HEK293 (cell line): ENCODE measurements around the gene PLEKHG4B.
"Not testable (repeated sequence)": the region's sequence is repeated elsewhere in the genome, so short reads cannot be mapped to it uniquely, and the experiment has no call there.

Experiments used
- CTCF ChIA-PET: fragments of 350-600 bp; formaldehyde crosslinking; extraction: SDS; loops from one replicate; lab custom pipeline; 2021; ENCODE audit warnings: antibody characterized with exemption; lab: Yijun Ruan, JAX
- POLR2A ChIA-PET: fragments of 300-600 bp; formaldehyde crosslinking; extraction: SDS; loops from one replicate; lab custom pipeline; 2020; ENCODE audit warnings: antibody characterized with exemption, inconsistent platforms; lab: Yijun Ruan, JAX
- H3K27ac ChIP-seq: fragments of 200-500 bp; sonication (Bioruptor generic); 2 replicates; pipeline ENCODE4 v1.5.1; 2014; ENCODE audit warnings: low read depth, low read length, control low read depth, inconsistent platforms; ENCODE audit errors: extremely low read depth
- H3K36me3 ChIP-seq, 2 experiments: fragments of 200-500 bp in 1 of 2; sonication (Bioruptor generic) in 1 of 2; 1 replicate in 1 of 2; 2 replicates in 1 of 2; pipeline ENCODE4 v1.5.1; 2014 to 2017; ENCODE audit warnings: inconsistent platforms in 2 of 2, low read length in 2 of 2; ENCODE audit not compliant: control insufficient read depth in 2 of 2, insufficient read depth in 1 of 2
- H3K4me1 ChIP-seq: fragments of 200-500 bp; sonication (Bioruptor generic); 2 replicates; pipeline ENCODE4 v1.5.1; 2014; ENCODE audit warnings: mild to moderate bottlenecking, low read length, inconsistent platforms; ENCODE audit not compliant: control insufficient read depth, insufficient read depth
- H3K4me3 ChIP-seq: 2 replicates; pipeline ENCODE4 v1.5.1; 2011; ENCODE audit warnings: low read depth, mild to moderate bottlenecking, control low read depth, low read length, moderate library complexity
- H3K9me3 ChIP-seq: fragments of 200-500 bp; sonication (Bioruptor generic); 2 replicates; pipeline ENCODE4 v1.5.1; 2014; ENCODE audit warnings: low read depth, low read length, inconsistent platforms; ENCODE audit not compliant: control insufficient read depth, insufficient read depth
- ZNF140 ChIP-seq: fragments of 450-650 bp; formaldehyde crosslinking; IDR thresholded peaks from 2 replicates; pipeline ENCODE4 v1.5.1; 2016; ENCODE audit warnings: missing biosample characterization, missing genetic modification characterization
- ZNF19 ChIP-seq: fragments of 450-650 bp; formaldehyde crosslinking; IDR thresholded peaks from 2 replicates; pipeline ENCODE4; 2016; ENCODE audit warnings: missing biosample characterization, missing genetic modification characterization, low read depth
- ZNF404 ChIP-seq: fragments of 450-650 bp; formaldehyde crosslinking; IDR thresholded peaks from 2 replicates; pipeline ENCODE4 v1.5.1; 2017; ENCODE audit warnings: missing biosample characterization, missing genetic modification characterization
- TF ChIP-seq, protein P1 (sequence below): fragments of 450-650 bp; formaldehyde crosslinking; IDR thresholded peaks from 2 replicates; pipeline ENCODE4 v1.5.1; 2016; ENCODE audit warnings: missing biosample characterization, missing genetic modification characterization, borderline replicate concordance
- TF ChIP-seq, protein P2 (sequence below): fragments of 450-650 bp; formaldehyde crosslinking; IDR thresholded peaks from 2 replicates; pipeline ENCODE4 v1.5.1; 2016; ENCODE audit warnings: missing biosample characterization, missing genetic modification characterization

Gene PLEKHG4B

DNA sequence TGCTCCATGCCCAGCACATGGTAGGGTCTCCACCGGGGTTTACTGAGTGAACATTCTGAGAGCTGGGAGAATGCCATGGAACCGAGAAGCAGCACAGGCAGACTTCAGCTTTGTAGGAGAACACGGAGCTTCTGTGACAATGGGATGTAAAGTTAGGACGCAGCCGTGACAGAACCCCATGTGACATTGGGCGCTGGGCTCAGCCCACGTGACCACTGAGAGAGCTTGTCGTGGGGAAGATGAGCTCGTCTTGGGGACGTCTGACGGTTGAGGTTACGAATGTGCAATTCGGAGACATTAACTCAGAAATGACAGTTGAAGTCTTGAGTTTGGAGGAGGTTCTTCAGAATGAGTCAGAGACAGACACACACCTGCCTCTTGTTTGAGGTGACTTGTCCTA, 139.7 kb downstream of the PLEKHG4B start:
- H3K27ac ChIP-seq = no peak overlapping the region
- ChIA-PET POLR2A (interaction anchor here (1.6 to 2.4 kb wide), 2 partner anchors 13 to 40 kb away, joined by 4 to 7 read pairs; partner anchors contain the start of genes CCDC127, PDCD6 and SDHA), CTCF (interaction anchor here (0.7 kb wide), 1 partner anchor 125 kb away, joined by 4 read pairs; no protein-coding TSS in a partner anchor)
- TF ChIP-seq ZNF140 (tag by site-specific recombination) = no peak
- TF ChIP-seq, protein P1, sequence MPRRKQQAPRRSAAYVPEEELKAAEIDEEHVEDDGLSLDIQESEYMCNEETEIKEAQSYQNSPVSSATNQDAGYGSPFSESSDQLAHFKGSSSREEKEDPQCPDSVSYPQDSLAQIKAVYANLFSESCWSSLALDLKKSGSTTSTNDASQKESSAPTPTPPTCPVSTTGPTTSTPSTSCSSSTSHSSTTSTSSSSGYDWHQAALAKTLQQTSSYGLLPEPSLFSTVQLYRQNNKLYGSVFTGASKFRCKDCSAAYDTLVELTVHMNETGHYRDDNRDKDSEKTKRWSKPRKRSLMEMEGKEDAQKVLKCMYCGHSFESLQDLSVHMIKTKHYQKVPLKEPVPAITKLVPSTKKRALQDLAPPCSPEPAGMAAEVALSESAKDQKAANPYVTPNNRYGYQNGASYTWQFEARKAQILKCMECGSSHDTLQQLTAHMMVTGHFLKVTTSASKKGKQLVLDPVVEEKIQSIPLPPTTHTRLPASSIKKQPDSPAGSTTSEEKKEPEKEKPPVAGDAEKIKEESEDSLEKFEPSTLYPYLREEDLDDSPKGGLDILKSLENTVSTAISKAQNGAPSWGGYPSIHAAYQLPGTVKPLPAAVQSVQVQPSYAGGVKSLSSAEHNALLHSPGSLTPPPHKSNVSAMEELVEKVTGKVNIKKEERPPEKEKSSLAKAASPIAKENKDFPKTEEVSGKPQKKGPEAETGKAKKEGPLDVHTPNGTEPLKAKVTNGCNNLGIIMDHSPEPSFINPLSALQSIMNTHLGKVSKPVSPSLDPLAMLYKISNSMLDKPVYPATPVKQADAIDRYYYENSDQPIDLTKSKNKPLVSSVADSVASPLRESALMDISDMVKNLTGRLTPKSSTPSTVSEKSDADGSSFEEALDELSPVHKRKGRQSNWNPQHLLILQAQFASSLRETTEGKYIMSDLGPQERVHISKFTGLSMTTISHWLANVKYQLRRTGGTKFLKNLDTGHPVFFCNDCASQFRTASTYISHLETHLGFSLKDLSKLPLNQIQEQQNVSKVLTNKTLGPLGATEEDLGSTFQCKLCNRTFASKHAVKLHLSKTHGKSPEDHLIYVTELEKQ (tag by site-specific recombination) = no peak
- no peak for TF ChIP-seq ZNF19 (tag by site-specific recombination)
- TF ChIP-seq, protein P2, sequence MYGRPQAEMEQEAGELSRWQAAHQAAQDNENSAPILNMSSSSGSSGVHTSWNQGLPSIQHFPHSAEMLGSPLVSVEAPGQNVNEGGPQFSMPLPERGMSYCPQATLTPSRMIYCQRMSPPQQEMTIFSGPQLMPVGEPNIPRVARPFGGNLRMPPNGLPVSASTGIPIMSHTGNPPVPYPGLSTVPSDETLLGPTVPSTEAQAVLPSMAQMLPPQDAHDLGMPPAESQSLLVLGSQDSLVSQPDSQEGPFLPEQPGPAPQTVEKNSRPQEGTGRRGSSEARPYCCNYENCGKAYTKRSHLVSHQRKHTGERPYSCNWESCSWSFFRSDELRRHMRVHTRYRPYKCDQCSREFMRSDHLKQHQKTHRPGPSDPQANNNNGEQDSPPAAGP (tag by site-specific recombination) = no peak
- H3K36me3 ChIP-seq = peaks cover 48 to 85% of the 10 kb centered on the region in 2 experiments
- no peak overlapping the region for H3K4me3 ChIP-seq
- H3K4me1 ChIP-seq = no peaks in the 10 kb centered on the region
- H3K9me3 ChIP-seq = no peaks in the 10 kb centered on the region

DNA sequence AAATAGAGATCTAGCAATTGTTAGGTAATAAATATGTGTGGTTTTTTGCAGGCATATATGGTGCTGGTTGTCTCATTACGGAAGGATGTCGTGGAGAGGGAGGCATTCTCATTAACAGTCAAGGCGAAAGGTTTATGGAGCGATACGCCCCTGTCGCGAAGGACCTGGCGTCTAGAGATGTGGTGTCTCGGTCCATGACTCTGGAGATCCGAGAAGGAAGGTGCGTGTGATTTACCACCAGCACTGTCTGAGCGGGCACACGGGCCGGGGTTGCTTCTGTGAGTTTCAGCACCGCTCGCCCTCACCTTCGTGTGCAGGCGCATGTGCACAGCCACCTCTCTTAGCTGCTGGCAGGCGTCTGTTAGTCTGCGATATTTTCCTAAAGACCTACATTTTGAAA, 141.5 kb downstream of the PLEKHG4B start:
- POLR2A ChIA-PET = interaction anchor here (2.4 kb wide), 1 partner anchor 15 kb away, joined by 7 read pairs; the partner anchor contains the start of genes CCDC127 and SDHA
- H3K4me1 ChIP-seq, H3K27ac ChIP-seq, CTCF ChIA-PET, H3K4me3 ChIP-seq, H3K9me3 ChIP-seq: not testable (repeated sequence)
- peaks cover 43 to 79% of the 10 kb centered on the region in 2 experiments for H3K36me3 ChIP-seq

DNA sequence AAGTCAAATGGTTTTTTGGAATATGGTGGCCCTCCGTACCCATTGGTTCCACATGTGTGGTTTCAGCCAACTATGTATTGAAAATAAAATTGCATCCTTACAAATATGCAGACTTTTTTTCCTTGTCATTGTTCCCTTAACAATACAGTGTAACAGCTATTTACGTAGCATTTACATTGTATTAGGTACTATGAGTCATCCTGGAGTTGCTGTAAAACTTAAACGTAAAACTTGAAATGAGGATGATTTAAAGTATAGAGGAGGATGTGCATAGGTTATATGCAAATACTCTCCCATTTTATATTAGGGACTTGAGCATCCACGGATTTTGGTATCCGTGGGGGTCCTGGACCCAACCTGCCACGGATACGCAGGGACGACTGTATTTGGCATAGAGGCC, 142.5 kb downstream of the PLEKHG4B start:
- no peaks in the 10 kb centered on the region for H3K9me3 ChIP-seq
- peaks cover 37 to 75% of the 10 kb centered on the region in 2 experiments for H3K36me3 ChIP-seq
- no peak overlapping the region for H3K4me3 ChIP-seq
- TF ChIP-seq ZNF404 = no peak
- no peak overlapping the region for H3K27ac ChIP-seq
- POLR2A ChIA-PET = no interaction called here
- CTCF ChIA-PET = no interaction called here
- no peaks in the 10 kb centered on the region for H3K4me1 ChIP-seq

DNA sequence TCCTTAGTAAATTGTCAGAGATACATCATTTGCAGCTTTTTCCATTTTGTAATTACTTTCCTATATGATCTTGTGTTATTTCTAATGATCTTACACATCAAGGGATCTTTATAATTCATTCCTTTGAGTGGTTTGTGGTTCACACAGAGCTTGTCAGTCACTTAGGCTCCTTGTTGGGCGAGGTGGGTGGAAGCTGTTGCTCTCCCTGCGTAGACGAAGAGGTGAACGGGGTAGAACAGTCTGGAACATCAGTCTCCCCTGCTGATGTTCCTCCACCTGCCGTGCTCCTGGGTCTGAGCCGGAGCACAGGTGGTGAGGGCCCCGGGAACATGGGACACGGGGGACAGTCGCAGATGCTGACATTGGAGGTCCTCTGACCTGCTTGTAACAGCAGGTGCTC, 143.6 kb downstream of the PLEKHG4B start:
- H3K27ac ChIP-seq, H3K4me3 ChIP-seq, POLR2A ChIA-PET, H3K4me1 ChIP-seq, H3K9me3 ChIP-seq: not testable (repeated sequence)
- H3K36me3 ChIP-seq = peaks cover 38 to 79% of the 10 kb centered on the region in 2 experiments
- CTCF ChIA-PET = interaction anchor here (0.6 kb wide), 1 partner anchor 17 kb away, joined by 5 read pairs; the partner anchor contains the start of genes CCDC127 and SDHA

DNA sequence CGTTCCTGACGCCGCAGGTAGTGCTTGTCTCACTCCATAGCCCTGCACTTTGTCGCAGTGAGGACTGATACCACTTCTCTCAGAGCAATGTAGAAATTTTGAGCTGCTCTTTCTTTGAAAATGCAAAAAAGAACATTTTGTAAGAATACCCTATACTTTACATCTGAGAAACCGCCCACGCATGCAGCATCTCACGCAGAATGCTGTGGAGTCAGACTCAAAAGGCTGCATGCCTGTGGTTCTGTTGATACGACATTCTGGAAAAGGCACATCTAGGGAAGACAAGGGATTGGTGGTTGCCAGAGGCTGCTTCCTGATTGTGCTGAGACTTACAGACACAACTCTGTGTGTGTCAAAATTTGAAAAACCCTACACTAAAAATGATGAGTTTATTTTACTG, 146.0 kb downstream of the PLEKHG4B start:
- H3K9me3 ChIP-seq, H3K4me1 ChIP-seq, H3K27ac ChIP-seq, POLR2A ChIA-PET, CTCF ChIA-PET, H3K4me3 ChIP-seq: not testable (repeated sequence)
- H3K36me3 ChIP-seq = peaks cover 31 to 76% of the 10 kb centered on the region in 2 experiments
